NB4 (cell line): ENCODE results near the gene C2orf92.

Experiments used
- CTCF ChIP-seq: IDR thresholded peaks from one replicate; pipeline ENCODE4 v1.5.1; 2012; ENCODE audit warnings: low read depth, low read length
- MAX ChIP-seq: IDR thresholded peaks from 2 replicates; pipeline ENCODE4 v1.6.1; 2011; ENCODE audit warnings: low read depth, low read length

GRCh38 chr2:97659256-97660043 is 10.1 kb upstream of the C2orf92 start:
- TF ChIP-seq CTCF (no peak), MAX (no peak)
